Body of pancreas (tissue), 4 donors: ENCODE measurements around the gene FGA.

Source experiments
- POLR2A ChIP-seq, 3 donors: fragments of 450-650 bp; IDR thresholded peaks; one replicate each; pipeline ENCODE4 v1.6.1; 2016; ENCODE audit warnings: antibody characterized with exemption in 3 of 3, mild to moderate bottlenecking in 2 of 3
- TF ChIP-seq, protein P1 (sequence below), 7 experiments: fragments of 450-650 bp in 4 of 7; fragments of 200-600 bp in 3 of 7; sonication (generic) in 3 of 7; IDR thresholded peaks; one replicate each; pipeline ENCODE4 v1.5.1; 2016 to 2019; ENCODE audit warnings: antibody characterized with exemption in 7 of 7

DNA sequence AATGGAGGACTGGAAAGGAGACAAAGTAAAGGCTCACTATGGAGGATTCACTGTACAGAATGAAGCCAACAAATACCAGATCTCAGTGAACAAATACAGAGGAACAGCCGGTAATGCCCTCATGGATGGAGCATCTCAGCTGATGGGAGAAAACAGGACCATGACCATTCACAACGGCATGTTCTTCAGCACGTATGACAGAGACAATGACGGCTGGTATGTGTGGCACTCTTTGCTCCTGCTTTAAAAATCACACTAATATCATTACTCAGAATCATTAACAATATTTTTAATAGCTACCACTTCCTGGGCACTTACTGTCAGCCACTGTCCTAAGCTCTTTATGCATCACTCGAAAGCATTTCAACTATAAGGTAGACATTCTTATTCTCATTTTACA, 21.0 kb downstream of the FGA start:
- TF ChIP-seq, protein P1, sequence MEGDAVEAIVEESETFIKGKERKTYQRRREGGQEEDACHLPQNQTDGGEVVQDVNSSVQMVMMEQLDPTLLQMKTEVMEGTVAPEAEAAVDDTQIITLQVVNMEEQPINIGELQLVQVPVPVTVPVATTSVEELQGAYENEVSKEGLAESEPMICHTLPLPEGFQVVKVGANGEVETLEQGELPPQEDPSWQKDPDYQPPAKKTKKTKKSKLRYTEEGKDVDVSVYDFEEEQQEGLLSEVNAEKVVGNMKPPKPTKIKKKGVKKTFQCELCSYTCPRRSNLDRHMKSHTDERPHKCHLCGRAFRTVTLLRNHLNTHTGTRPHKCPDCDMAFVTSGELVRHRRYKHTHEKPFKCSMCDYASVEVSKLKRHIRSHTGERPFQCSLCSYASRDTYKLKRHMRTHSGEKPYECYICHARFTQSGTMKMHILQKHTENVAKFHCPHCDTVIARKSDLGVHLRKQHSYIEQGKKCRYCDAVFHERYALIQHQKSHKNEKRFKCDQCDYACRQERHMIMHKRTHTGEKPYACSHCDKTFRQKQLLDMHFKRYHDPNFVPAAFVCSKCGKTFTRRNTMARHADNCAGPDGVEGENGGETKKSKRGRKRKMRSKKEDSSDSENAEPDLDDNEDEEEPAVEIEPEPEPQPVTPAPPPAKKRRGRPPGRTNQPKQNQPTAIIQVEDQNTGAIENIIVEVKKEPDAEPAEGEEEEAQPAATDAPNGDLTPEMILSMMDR (IDR thresholded peaks at IDR 0.05) = no peak
- TF ChIP-seq POLR2A (IDR thresholded peaks at IDR 0.05) = no peak
